Measurements from ENCODE around the gene DNAJC30.

GRCh38 chr7:73650524-73650923 is 32.7 kb downstream of the DNAJC30 start:
- TF ChIP-seq POLR2A (IDR thresholded peaks at IDR 0.05), result no peak
- TF ChIP-seq, protein P1, sequence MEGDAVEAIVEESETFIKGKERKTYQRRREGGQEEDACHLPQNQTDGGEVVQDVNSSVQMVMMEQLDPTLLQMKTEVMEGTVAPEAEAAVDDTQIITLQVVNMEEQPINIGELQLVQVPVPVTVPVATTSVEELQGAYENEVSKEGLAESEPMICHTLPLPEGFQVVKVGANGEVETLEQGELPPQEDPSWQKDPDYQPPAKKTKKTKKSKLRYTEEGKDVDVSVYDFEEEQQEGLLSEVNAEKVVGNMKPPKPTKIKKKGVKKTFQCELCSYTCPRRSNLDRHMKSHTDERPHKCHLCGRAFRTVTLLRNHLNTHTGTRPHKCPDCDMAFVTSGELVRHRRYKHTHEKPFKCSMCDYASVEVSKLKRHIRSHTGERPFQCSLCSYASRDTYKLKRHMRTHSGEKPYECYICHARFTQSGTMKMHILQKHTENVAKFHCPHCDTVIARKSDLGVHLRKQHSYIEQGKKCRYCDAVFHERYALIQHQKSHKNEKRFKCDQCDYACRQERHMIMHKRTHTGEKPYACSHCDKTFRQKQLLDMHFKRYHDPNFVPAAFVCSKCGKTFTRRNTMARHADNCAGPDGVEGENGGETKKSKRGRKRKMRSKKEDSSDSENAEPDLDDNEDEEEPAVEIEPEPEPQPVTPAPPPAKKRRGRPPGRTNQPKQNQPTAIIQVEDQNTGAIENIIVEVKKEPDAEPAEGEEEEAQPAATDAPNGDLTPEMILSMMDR (IDR thresholded peaks at IDR 0.05), result no peak
- TF ChIP-seq EP300 (IDR thresholded peaks at IDR 0.05), result no peak
